ENCODE measurements around the gene OR7G2.
"Not testable (repeated sequence)": the region's sequence is repeated elsewhere in the genome, so short reads cannot be mapped to it uniquely, and the experiment has no call there.

The OR7G2 gene

DNA sequence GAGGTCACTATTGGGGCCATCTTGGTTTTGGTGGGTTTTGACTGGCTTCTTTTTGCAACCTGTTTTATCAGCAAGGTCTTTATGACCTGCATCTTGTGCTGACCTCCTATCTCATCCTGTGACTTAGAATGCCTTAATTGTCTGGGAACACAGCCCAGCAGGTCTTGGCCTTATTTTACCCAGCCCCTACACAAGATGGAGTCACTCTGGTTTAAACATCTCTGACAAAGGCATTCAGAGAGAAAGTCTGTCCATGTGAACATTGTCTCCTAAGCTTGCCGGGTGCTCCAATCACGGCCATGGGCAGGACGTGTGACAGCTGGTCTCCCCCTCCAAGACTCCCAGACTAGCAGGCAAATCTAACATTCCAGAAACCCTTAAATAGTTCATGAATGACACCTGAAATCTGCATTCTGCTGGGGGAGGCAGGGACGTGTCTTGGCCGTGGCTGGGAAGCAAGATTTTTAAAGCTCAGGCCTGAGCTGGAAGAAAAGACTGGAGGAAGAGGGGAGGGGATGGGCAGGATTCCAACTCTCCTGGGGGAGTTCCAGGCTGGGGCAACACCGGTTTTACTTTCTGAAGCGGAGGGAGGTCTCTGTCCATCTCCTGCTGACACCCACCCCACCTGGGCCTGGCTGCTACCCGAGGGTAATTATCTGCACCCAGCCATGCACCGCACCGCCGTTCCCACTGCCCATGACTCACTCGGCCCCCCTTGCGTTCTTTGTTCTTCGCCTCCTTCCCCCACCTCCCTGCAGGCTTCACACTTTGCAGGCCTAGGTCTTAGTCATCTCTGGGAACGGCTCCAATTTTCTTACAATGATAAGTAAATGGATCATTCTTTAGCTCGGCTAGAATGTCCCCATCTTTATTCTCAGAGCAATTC lies 32.0 kb downstream of the OR7G2 start:
- peak; percentile 92 for DNase-seq (ENCODE audit: low read depth, low spot score)
- no peaks in the 10 kb centered on the region for H3K36me3 ChIP-seq (ENCODE audit: insufficient read depth, insufficient read length, low read length)
- TF ChIP-seq SUZ12 (IDR thresholded peaks at IDR 0.05; ENCODE audit: extremely low read depth, insufficient read depth, insufficient read length) = no peak
- TF ChIP-seq YY1 (IDR thresholded peaks at IDR 0.05; ENCODE audit: insufficient read depth, insufficient read length) = no peak
- no peak for TF ChIP-seq ZNF274 (IDR thresholded peaks at IDR 0.05; ENCODE audit: low read depth, low read length)
- peaks cover 9% of the 10 kb centered on the region for H3K4me1 ChIP-seq (ENCODE audit: insufficient read depth, insufficient read length)
- H3K9me3 ChIP-seq (ENCODE audit: insufficient read depth, low read length) = no peaks in the 10 kb centered on the region
- H3K4me3 ChIP-seq (ENCODE audit: insufficient read length, low read depth) = no peak overlapping the region
- peak overlapping the region; percentile 58 for H3K9ac ChIP-seq (ENCODE audit: insufficient read length, low read depth)
- no peaks in the 10 kb centered on the region for H3K27me3 ChIP-seq (ENCODE audit: insufficient read depth, insufficient read length)

DNA sequence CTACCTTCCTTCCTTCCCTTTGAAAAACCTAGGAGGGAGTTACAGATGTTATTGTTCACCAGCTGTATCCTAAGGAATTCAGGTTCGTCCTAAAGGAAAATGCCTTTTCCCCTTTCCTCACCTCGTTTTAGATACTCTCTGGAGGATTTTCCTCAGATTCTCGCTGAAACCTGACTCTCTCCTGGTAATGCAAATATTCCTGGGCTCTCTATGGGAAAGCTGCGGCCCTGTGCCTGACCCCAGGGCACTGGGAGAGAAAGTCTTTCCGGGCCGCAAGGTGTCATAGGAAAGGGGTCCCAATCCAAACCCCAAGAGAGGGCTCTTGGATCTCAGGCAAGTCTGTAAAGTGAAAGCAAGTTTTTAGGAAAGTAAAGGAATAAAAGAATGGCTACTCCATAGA lies 33.5 kb downstream of the OR7G2 start:
- Histone ChIP-seq H3K9ac (ENCODE audit: insufficient read length, low read depth) (peak overlapping the region; percentile 68), H3K36me3 (ENCODE audit: insufficient read depth, insufficient read length, low read length) (no peaks in the 10 kb centered on the region), H3K4me1 (ENCODE audit: insufficient read depth, insufficient read length) (peaks cover 9% of the 10 kb centered on the region), H3K4me3 (ENCODE audit: insufficient read length, low read depth) (no peak overlapping the region), H3K9me3 (ENCODE audit: insufficient read depth, low read length) (no peaks in the 10 kb centered on the region), H3K27me3 (ENCODE audit: insufficient read depth, insufficient read length) (no peaks in the 10 kb centered on the region)
- DNase-seq (ENCODE audit: low read depth, low spot score) = no peak
- TF ChIP-seq ZNF274 (IDR thresholded peaks at IDR 0.05; ENCODE audit: low read depth, low read length) (no peak), SUZ12 (IDR thresholded peaks at IDR 0.05; ENCODE audit: extremely low read depth, insufficient read depth, insufficient read length) (no peak), YY1 (IDR thresholded peaks at IDR 0.05; ENCODE audit: insufficient read depth, insufficient read length) (no peak)

DNA sequence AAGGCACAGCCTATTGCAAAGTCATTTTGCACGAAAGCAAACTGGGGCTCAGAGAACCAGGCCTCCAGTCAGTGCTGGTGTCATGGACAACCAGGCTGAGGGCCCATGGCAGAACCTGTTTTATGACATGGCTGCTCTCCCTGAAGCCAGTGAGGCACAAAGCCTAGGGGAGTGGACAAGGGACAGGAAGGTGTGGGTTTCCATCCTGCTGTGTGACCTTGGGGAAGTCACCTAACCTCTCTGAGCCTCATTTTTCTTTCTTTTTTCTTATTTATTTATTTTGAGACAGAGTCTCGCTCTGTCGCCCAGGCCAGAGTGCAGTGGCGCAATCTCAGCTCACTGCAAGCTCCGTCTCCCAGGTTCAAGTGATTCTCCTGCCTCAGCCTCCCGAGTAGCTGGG lies 35.6 kb downstream of the OR7G2 start:
- H3K9ac ChIP-seq (ENCODE audit: insufficient read length, low read depth); DNase-seq (ENCODE audit: low read depth, low spot score); H3K4me1 ChIP-seq (ENCODE audit: insufficient read depth, insufficient read length); H3K27me3 ChIP-seq (ENCODE audit: insufficient read depth, insufficient read length); H3K9me3 ChIP-seq (ENCODE audit: insufficient read depth, low read length); H3K4me3 ChIP-seq (ENCODE audit: insufficient read length, low read depth); H3K36me3 ChIP-seq (ENCODE audit: insufficient read depth, insufficient read length, low read length): not testable (repeated sequence)

DNA sequence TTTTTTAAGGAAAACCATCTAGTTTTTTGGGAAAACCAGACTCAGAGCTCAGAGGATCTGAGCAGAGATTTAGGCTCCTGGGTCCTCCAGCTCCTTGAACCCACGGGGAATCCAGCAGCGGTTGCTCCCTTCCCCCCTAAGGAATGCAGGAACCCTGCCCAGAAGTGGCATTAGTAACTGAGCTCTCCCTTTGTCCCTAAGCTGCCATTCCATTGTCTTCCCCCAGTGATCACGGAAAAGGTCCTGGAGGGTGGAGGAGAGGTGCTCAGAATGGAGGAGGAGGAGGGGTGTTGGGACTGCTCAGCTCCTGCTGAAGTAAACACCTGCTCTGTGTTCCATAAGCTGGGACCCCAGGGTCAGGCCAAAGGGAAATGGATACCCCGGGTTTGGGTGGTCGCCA lies 37.2 kb downstream of the OR7G2 start:
- H3K9ac ChIP-seq (ENCODE audit: insufficient read length, low read depth) = peak overlapping the region; percentile 42
- no peak overlapping the region for H3K4me3 ChIP-seq (ENCODE audit: insufficient read length, low read depth)

DNA sequence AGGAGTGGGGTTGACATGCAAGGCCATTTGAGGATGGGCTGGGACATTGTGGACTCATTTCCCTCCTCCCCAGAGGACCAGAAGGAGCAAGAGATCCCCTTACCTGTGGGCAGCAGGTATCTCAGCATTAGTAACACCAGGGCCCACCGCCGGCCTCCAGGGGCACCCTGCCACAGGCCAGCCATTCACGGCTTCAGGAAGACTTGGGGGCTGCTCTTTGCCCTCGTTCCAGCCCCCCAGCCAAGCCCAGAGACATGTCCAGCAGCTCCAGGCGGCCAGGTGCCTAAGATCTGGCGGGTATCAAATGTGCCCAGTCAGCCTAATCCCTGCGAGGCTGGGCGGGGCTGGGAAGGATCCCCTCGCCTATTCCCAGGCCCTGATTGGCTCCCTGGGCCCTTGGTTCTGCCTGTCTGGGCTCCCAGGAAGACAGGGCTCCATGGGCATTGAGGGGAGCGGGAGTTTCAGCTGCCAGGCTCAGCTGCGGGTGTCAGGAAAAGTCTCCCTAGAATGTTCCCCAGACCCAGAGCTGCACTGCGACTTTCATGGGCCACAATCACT lies 41.7 kb downstream of the OR7G2 start:
- DNase-seq (ENCODE audit: low read depth, low spot score) = no peak
- TF ChIP-seq SUZ12 (IDR thresholded peaks at IDR 0.05; ENCODE audit: extremely low read depth, insufficient read depth, insufficient read length) (no peak), YY1 (IDR thresholded peaks at IDR 0.05; ENCODE audit: insufficient read depth, insufficient read length) (no peak), ZNF274 (IDR thresholded peaks at IDR 0.05; ENCODE audit: low read depth, low read length) (no peak)
- H3K36me3 ChIP-seq (ENCODE audit: insufficient read depth, insufficient read length, low read length) = no peaks in the 10 kb centered on the region
- no peaks in the 10 kb centered on the region for H3K27me3 ChIP-seq (ENCODE audit: insufficient read depth, insufficient read length)
- no peak overlapping the region for H3K9ac ChIP-seq (ENCODE audit: insufficient read length, low read depth)
- H3K4me1 ChIP-seq (ENCODE audit: insufficient read depth, insufficient read length) = peaks cover 4% of the 10 kb centered on the region
- H3K9me3 ChIP-seq (ENCODE audit: insufficient read depth, low read length) = no peaks in the 10 kb centered on the region
- no peak overlapping the region for H3K4me3 ChIP-seq (ENCODE audit: insufficient read length, low read depth)

More for the DNA sequence above, 37.2 kb downstream of the OR7G2 start:
- TF ChIP-seq SUZ12 (IDR thresholded peaks at IDR 0.05; ENCODE audit: extremely low read depth, insufficient read depth, insufficient read length) (no peak), ZNF274 (IDR thresholded peaks at IDR 0.05; ENCODE audit: low read depth, low read length) (no peak), YY1 (IDR thresholded peaks at IDR 0.05; ENCODE audit: insufficient read depth, insufficient read length) (no peak)
- Histone ChIP-seq H3K27me3 (ENCODE audit: insufficient read depth, insufficient read length) (no peaks in the 10 kb centered on the region), H3K9me3 (ENCODE audit: insufficient read depth, low read length) (no peaks in the 10 kb centered on the region), H3K36me3 (ENCODE audit: insufficient read depth, insufficient read length, low read length) (no peaks in the 10 kb centered on the region), H3K4me1 (ENCODE audit: insufficient read depth, insufficient read length) (peaks cover 9% of the 10 kb centered on the region)
- DNase-seq (ENCODE audit: low read depth, low spot score) = peak; percentile 85

DNA sequence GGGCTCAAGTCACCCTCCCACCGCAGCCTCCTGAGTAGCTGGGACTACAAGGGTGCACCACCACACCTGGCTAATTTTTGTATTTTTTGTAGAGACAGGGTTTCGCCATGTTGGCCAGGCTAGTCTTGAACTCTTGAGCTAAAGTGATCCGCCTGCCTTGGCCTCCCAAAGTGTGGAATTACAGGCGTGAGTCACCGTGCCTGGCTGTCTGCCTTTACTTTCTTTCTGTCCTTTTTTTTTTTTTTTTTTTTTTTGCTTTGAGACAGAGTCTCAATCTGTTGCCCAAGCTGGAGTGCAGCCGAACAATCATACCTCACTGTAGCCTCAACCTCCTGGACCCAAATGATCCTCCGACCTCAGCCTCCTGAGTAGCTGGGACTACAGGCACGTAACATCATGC lies 45.4 kb downstream of the OR7G2 start:
- Histone ChIP-seq H3K9ac (ENCODE audit: insufficient read length, low read depth) (no peak overlapping the region), H3K9me3 (ENCODE audit: insufficient read depth, low read length) (no peaks in the 10 kb centered on the region), H3K36me3 (ENCODE audit: insufficient read depth, insufficient read length, low read length) (no peaks in the 10 kb centered on the region), H3K4me1 (ENCODE audit: insufficient read depth, insufficient read length) (peaks cover 4% of the 10 kb centered on the region), H3K27me3 (ENCODE audit: insufficient read depth, insufficient read length) (no peaks in the 10 kb centered on the region), H3K4me3 (ENCODE audit: insufficient read length, low read depth) (no peak overlapping the region)
- DNase-seq (ENCODE audit: low read depth, low spot score) = no peak
- TF ChIP-seq ZNF274 (IDR thresholded peaks at IDR 0.05; ENCODE audit: low read depth, low read length) = no peak
- no peak for TF ChIP-seq YY1 (IDR thresholded peaks at IDR 0.05; ENCODE audit: insufficient read depth, insufficient read length)
- no peak for TF ChIP-seq SUZ12 (IDR thresholded peaks at IDR 0.05; ENCODE audit: extremely low read depth, insufficient read depth, insufficient read length)

DNA sequence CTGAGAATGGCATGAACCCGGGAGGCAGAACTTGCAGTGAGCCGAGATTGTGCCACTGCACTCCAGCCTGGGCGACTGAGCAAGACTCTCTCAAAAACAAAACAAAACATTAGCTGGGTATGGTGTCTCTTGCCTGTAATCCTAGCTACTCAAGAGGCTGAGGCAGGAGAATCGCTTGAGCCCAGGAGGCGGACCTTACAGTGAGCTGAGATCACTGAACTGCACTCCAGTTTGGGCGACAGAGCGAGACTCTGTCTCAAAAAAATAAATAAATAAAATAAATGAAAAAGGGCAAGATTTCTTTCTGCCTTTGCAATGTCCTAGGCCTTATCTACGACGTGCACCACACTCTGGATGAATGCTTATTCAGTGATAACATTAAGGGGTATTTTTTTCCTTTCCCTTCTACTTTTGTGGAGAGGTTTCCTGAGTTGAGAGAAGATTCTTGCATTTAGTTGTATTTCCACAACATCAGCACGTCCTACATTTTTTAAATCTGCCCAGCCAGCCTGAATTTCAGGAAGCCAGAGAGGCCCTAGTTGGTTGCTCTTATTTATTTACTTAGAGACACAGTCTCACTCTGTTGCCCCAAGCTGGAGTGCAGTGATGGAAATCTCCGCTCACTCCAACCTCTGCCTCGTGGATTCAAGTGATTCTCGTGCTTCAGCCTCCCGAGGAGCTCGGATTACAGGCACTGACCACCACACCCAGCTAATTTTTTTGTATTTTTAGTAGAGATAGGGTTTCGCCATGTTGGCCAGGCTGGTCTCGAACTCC lies 46.5 kb downstream of the OR7G2 start:
- Histone ChIP-seq H3K27me3 (ENCODE audit: insufficient read depth, insufficient read length) (no peaks in the 10 kb centered on the region), H3K4me1 (ENCODE audit: insufficient read depth, insufficient read length) (peaks cover 4% of the 10 kb centered on the region), H3K9ac (ENCODE audit: insufficient read length, low read depth) (no peak overlapping the region), H3K9me3 (ENCODE audit: insufficient read depth, low read length) (no peaks in the 10 kb centered on the region), H3K4me3 (ENCODE audit: insufficient read length, low read depth) (no peak overlapping the region), H3K36me3 (ENCODE audit: insufficient read depth, insufficient read length, low read length) (no peaks in the 10 kb centered on the region)
- no peak for DNase-seq (ENCODE audit: low read depth, low spot score)
- TF ChIP-seq ZNF274 (IDR thresholded peaks at IDR 0.05; ENCODE audit: low read depth, low read length) = no peak
- TF ChIP-seq YY1 (IDR thresholded peaks at IDR 0.05; ENCODE audit: insufficient read depth, insufficient read length) = no peak
- TF ChIP-seq SUZ12 (IDR thresholded peaks at IDR 0.05; ENCODE audit: extremely low read depth, insufficient read depth, insufficient read length) = no peak
